Measurements from ENCODE around the gene HIBADH.

DNA sequence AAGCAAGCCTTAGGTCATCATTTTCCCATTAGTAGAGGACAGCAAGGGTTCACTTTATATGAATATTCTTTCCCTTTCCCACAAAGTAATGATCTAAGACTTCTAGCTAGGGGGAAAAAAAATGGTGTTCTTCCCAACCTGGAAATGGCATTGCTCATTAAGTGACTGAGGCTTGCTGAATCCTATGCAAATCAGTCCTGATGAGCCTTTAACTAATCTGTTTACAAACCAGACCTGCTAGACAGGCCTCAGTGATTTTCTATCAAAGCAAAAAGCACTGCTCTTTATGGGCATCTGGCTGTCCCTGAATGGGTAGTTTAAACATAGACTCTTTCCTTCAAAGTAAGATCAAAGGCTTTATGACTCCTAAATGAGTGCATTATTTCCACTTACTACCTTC lies 146.3 kb downstream of the HIBADH start:
- TF ChIP-seq SP1 (IDR thresholded peaks at IDR 0.05) (no peak), NFRKB (IDR thresholded peaks at IDR 0.05) (no peak), CTBP1 (IDR thresholded peaks at IDR 0.05; ENCODE audit: borderline replicate concordance) (no peak), FOXK2 (IDR thresholded peaks at IDR 0.05) (no peak), HDGF (IDR thresholded peaks at IDR 0.05; ENCODE audit: borderline replicate concordance) (no peak)
